ENCODE data around the gene UGCG. TPM values are rescaled to one million over a fixed set of nuclear protein-coding genes. Genes with fewer than 3 reads are reported as not detected.
"Not testable (repeated sequence)": the region's sequence is repeated elsewhere in the genome, so short reads cannot be mapped to it uniquely, and the experiment has no call there.

UGCG gene
- total RNA-seq, 1 donor from 2014 or later, result 33.1 TPM

GRCh38 chr9:111943200-111943599 is 46.6 kb downstream of the UGCG start:
- Histone ChIP-seq H3K4me3 (no peak overlapping the region), H3K36me3 (no peaks in the 10 kb centered on the region), H3K9me3 (no peaks in the 10 kb centered on the region), H3K27me3 (no peaks in the 10 kb centered on the region), H3K27ac (no peak overlapping the region), H3K4me1 (peaks cover 2% of the 10 kb centered on the region)
- TF ChIP-seq POLR2AphosphoS5 (IDR thresholded peaks at IDR 0.05; ENCODE audit: insufficient read depth in 1 of 2, low read depth in 1 of 2), result no peak
- no peak for TF ChIP-seq CTCF (IDR thresholded peaks at IDR 0.05)
- TF ChIP-seq POLR2A (IDR thresholded peaks at IDR 0.05), result no peak
- intact Hi-C loops (cut with DNase I), result no loop called here
- no peak for DNase-seq (ENCODE audit: extremely low spot score in 2 of 2)

GRCh38 chr9:111943746-111944145 is 47.1 kb downstream of the UGCG start:
- Histone ChIP-seq H3K27ac (no peak overlapping the region), H3K4me3 (no peak overlapping the region), H3K27me3 (no peaks in the 10 kb centered on the region), H3K4me1 (no peaks in the 10 kb centered on the region), H3K36me3 (no peaks in the 10 kb centered on the region), H3K9me3 (no peaks in the 10 kb centered on the region)
- TF ChIP-seq CTCF (IDR thresholded peaks at IDR 0.05), result no peak
- TF ChIP-seq POLR2A (IDR thresholded peaks at IDR 0.05), result no peak
- no peak for TF ChIP-seq POLR2AphosphoS5 (IDR thresholded peaks at IDR 0.05; ENCODE audit: insufficient read depth in 1 of 2, low read depth in 1 of 2)
- peak in 1 of 2 donors; percentile 14 for DNase-seq (ENCODE audit: extremely low spot score in 2 of 2)
- intact Hi-C loops (cut with DNase I), result no loop called here

DNA sequence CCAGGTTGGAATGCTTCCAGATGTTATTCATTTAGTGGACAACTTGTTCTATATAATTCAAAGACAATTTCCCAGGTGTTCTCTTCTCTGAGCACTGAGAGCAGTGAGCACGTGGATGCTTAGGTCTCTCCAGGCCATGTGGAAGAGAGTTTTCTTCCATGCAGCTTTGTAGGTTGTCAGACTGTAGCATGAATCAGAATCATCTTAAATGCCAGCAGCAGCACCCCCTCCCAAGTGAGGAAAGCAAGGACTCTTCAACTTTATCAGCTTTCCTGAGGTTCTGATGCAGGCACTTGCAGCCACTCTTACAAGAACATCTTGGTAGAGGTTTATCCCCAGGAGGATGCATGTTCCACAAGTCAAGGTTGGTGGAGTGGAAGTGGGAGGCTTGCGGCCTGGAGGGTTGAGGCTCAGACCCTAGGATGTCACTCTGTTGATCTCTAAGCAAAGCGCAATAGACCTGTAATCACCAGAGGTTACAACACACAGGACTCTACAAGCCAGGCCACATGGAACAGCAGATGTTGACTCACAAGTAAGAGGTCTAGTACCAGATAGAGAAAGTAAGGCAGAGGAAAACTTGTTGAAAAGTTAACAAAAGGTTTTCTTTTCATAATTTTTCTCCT is 47.7 kb downstream of the UGCG start:
- Histone ChIP-seq H3K27ac (no peak overlapping the region), H3K27me3 (no peaks in the 10 kb centered on the region), H3K4me1 (no peaks in the 10 kb centered on the region), H3K4me3 (no peak overlapping the region), H3K36me3 (no peaks in the 10 kb centered on the region), H3K9me3 (no peaks in the 10 kb centered on the region)
- DNase-seq (ENCODE audit: extremely low spot score in 2 of 2), result peak in 1 of 2 donors; percentile 22
- intact Hi-C loops (cut with DNase I), result no loop called here
- no peak for TF ChIP-seq POLR2A (IDR thresholded peaks at IDR 0.05)
- TF ChIP-seq POLR2AphosphoS5 (IDR thresholded peaks at IDR 0.05; ENCODE audit: insufficient read depth in 1 of 2, low read depth in 1 of 2), result no peak
- no peak for TF ChIP-seq CTCF (IDR thresholded peaks at IDR 0.05)

GRCh38 chr9:111945216-111945615 is 48.6 kb downstream of the UGCG start:
- Histone ChIP-seq H3K36me3 (no peaks in the 10 kb centered on the region), H3K4me3 (no peak overlapping the region), H3K27ac (no peak overlapping the region), H3K4me1 (no peaks in the 10 kb centered on the region), H3K9me3 (no peaks in the 10 kb centered on the region), H3K27me3 (no peaks in the 10 kb centered on the region)
- DNase-seq (ENCODE audit: extremely low spot score in 2 of 2), result no peak
- no peak for TF ChIP-seq POLR2A (IDR thresholded peaks at IDR 0.05)
- TF ChIP-seq POLR2AphosphoS5 (IDR thresholded peaks at IDR 0.05; ENCODE audit: insufficient read depth in 1 of 2, low read depth in 1 of 2), result no peak
- intact Hi-C loops (cut with DNase I), result no loop called here

DNA sequence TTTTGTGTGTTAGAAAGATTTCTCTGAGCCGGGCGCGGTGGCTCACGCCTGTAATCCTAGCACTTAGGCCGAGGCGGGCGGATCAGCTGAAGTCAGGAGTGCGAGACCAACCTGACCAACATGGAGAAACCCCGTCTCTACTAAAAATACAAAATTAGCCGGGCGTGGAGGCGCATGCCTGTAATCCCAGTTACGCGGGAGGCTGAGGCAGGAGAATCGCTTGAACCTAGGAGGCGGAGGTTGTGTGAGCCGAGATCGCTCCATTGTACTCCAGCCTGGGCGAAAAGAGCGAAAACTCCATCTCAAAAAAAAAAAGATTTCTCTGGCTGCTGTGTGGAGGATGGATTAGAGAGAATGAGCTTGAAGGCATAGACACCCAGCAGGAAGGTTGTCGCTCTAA is 51.5 kb downstream of the UGCG start:
- intact Hi-C loops (cut with DNase I); H3K4me3 ChIP-seq; H3K36me3 ChIP-seq; DNase-seq (ENCODE audit: extremely low spot score in 2 of 2); H3K27ac ChIP-seq; H3K9me3 ChIP-seq; H3K4me1 ChIP-seq; H3K27me3 ChIP-seq: not testable (repeated sequence)

DNA sequence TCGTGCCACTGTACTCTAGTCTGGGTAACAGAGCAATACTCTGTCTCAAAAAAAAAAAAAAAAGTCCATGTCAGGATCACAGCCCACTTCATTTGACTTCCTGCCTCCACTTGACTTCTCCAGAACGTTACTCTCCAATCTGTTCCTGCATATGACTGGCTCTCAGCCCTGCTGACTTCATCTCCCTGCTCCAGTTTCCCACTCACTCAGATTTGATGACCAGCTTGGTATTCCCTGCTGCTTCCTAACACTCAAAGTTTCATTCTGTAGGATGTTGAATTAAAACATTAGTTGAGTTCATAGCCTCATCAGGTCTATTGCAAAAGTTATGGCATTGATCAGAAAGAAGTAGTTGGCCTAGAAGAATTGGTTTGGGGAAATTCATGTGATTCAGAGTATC is 52.3 kb downstream of the UGCG start:
- Histone ChIP-seq H3K9me3 (no peaks in the 10 kb centered on the region), H3K4me3 (no peak overlapping the region), H3K27me3 (no peaks in the 10 kb centered on the region), H3K36me3 (no peaks in the 10 kb centered on the region), H3K27ac (no peak overlapping the region), H3K4me1 (no peaks in the 10 kb centered on the region)
- TF ChIP-seq POLR2A (IDR thresholded peaks at IDR 0.05) (no peak), CTCF (IDR thresholded peaks at IDR 0.05) (no peak), POLR2AphosphoS5 (IDR thresholded peaks at IDR 0.05; ENCODE audit: insufficient read depth in 1 of 2, low read depth in 1 of 2) (no peak)
- DNase-seq (ENCODE audit: extremely low spot score in 2 of 2), result no peak
- intact Hi-C loops (cut with DNase I), result no loop called here
